Cerebellar nuclear complex (tissue), 1 donor: Measurements from ENCODE around the gene CSGALNACT2.

Source experiments
- DNase-seq, 2 experiments: peaks; one replicate each; lab custom pipeline; 2025; lab: John Stamatoyannopoulos, UW

The CSGALNACT2 gene

GRCh38 chr10:43186150-43186549, 47.9 kb downstream of the CSGALNACT2 start:
- no peak for DNase-seq

GRCh38 chr10:43187213-43187612, 49.0 kb downstream of the CSGALNACT2 start:
- no peak for DNase-seq

GRCh38 chr10:43188702-43189101, 50.5 kb downstream of the CSGALNACT2 start:
- no peak for DNase-seq

- DNase-seq, result no peak
Measured at GRCh38 chr10:43190289-43190688, 52.0 kb downstream of the CSGALNACT2 start.

- no peak for DNase-seq
Measured at GRCh38 chr10:43190775-43191174, 52.5 kb downstream of the CSGALNACT2 start.

- DNase-seq, result no peak
Measured at GRCh38 chr10:43192884-43193283, 54.6 kb downstream of the CSGALNACT2 start.

GRCh38 chr10:43193496-43194080, 55.3 kb downstream of the CSGALNACT2 start:
- no peak for DNase-seq

GRCh38 chr10:43194266-43194665, 56.0 kb downstream of the CSGALNACT2 start:
- no peak for DNase-seq

GRCh38 chr10:43194859-43195258, 56.6 kb downstream of the CSGALNACT2 start:
- DNase-seq, result no peak

GRCh38 chr10:43195557-43195956, 57.3 kb downstream of the CSGALNACT2 start:
- no peak for DNase-seq

- no peak for DNase-seq
Measured at GRCh38 chr10:43196131-43196980, 58.1 kb downstream of the CSGALNACT2 start.

GRCh38 chr10:43196981-43197833, 59.0 kb downstream of the CSGALNACT2 start:
- no peak for DNase-seq

GRCh38 chr10:43197834-43198681, 59.8 kb downstream of the CSGALNACT2 start:
- DNase-seq, result no peak

GRCh38 chr10:43198682-43199005, 60.4 kb downstream of the CSGALNACT2 start:
- DNase-seq, result no peak

GRCh38 chr10:43199088-43199683, 60.9 kb downstream of the CSGALNACT2 start:
- no peak for DNase-seq

GRCh38 chr10:43199684-43200537, 61.7 kb downstream of the CSGALNACT2 start:
- DNase-seq, result no peak

- no peak for DNase-seq
Measured at GRCh38 chr10:43200538-43201390, 62.5 kb downstream of the CSGALNACT2 start.

- no peak for DNase-seq
Measured at GRCh38 chr10:43201545-43202131, 63.4 kb downstream of the CSGALNACT2 start.

GRCh38 chr10:43202224-43202656, 64.0 kb downstream of the CSGALNACT2 start:
- no peak for DNase-seq
